A549 (cell line): ENCODE data around the gene ARHGEF6. TPM values are rescaled to one million over a fixed set of nuclear protein-coding genes. Genes with fewer than 3 reads are reported as not detected.

Experiments used
- ATAC-seq, 2 experiments: fragments of 200-7000 bp in 1 of 2; fragments of >200 bp in 1 of 2; cut with Nextera tagmentation in 1 of 2; cut with Tn5 transposase in 1 of 2; 3 replicates each; pipeline versions ENCODE4 v1.8.0 to v1.9.1; 2018 to 2020; ENCODE audit warnings: mild to moderate bottlenecking in 1 of 2, moderate library complexity in 1 of 2
- CTCF ChIA-PET: fragments of 300-600 bp; sonication (Branson Sonifier 250); formaldehyde crosslinking; extraction: SDS; loops from one replicate; lab custom pipeline; 2021; ENCODE audit warnings: antibody characterized with exemption, inconsistent platforms; lab: Yijun Ruan, JAX
- POLR2A ChIA-PET: fragments of 350-600 bp; formaldehyde crosslinking; extraction: SDS; loops from one replicate; lab custom pipeline; 2021; ENCODE audit warnings: antibody characterized with exemption, inconsistent platforms; lab: Yijun Ruan, JAX
- DNase-seq, 2 experiments: peaks; one replicate each; pipeline versions ENCODE4 v3.0.0 to v3.0.0-alpha.2; 2011 to 2016; ENCODE audit warnings: low read depth in 1 of 2, low spot score in 1 of 2
- FAIRE-seq: peaks from 2 replicates; lab custom pipeline; 2011; peaks lifted over from hg19 to GRCh38; lab: Jason Lieb, UNC
- H3K27ac ChIP-seq, 2 experiments: fragments of >200 bp; sonication (Bioruptor Twin); formaldehyde crosslinking; 3 replicates each; pipeline ENCODE4 v1.5.1; 2016 to 2017
- H3K4me1 ChIP-seq: fragments of >200 bp; sonication (Bioruptor Twin); formaldehyde crosslinking; 3 replicates; pipeline ENCODE4 v1.6.1; 2016
- H3K4me2 ChIP-seq: fragments of >200 bp; sonication (Bioruptor Twin); formaldehyde crosslinking; 3 replicates; pipeline ENCODE4 v1.6.1; 2016
- H3K4me3 ChIP-seq: fragments of >200 bp; sonication (Bioruptor Twin); formaldehyde crosslinking; 3 replicates; pipeline ENCODE4 v1.5.1; 2016
- H3K9me3 ChIP-seq: fragments of >200 bp; sonication (Bioruptor Twin); formaldehyde crosslinking; 3 replicates; pipeline ENCODE4 v1.6.1; 2016
- BHLHE40 ChIP-seq: IDR thresholded peaks from 2 replicates; pipeline ENCODE4 v1.6.1; 2012; ENCODE audit warnings: low read depth, low read length, inconsistent platforms
- CBX2 ChIP-seq: fragments of 200-600 bp; sonication (generic); IDR thresholded peaks from 2 replicates; pipeline ENCODE4 v1.6.1; 2016; ENCODE audit warnings: low read depth, mild to moderate bottlenecking, borderline replicate concordance
- CBX8 ChIP-seq: fragments of 200-600 bp; sonication (generic); IDR thresholded peaks from 2 replicates; pipeline ENCODE4 v1.6.1; 2016
- CEBPB ChIP-seq, 2 experiments: fragments of >200 bp in 1 of 2; sonication (Bioruptor Twin) in 1 of 2; formaldehyde crosslinking in 1 of 2; IDR thresholded peaks; 2 replicates each; pipeline ENCODE4 v1.6.1; 2012 to 2016
- EHMT2 ChIP-seq: fragments of 200-600 bp; sonication (generic); IDR thresholded peaks from 2 replicates; pipeline ENCODE4 v1.6.1; 2016; ENCODE audit warnings: antibody characterized with exemption, low read depth, mild to moderate bottlenecking, moderate library complexity
- EP300 ChIP-seq, 2 experiments: fragments of >200 bp; sonication (Bioruptor Twin); formaldehyde crosslinking; IDR thresholded peaks; 2 replicates in 1 of 2; 3 replicates in 1 of 2; pipeline ENCODE4 v1.6.1; 2016 to 2017
- ESRRA ChIP-seq: fragments of 150-350 bp; IDR thresholded peaks from 2 replicates; pipeline ENCODE4 v1.6.1; 2014; ENCODE audit warnings: mild to moderate bottlenecking, low read length, borderline replicate concordance
- FOXS1 ChIP-seq: fragments of 250-450 bp; sonication (Bioruptor Pico); IDR thresholded peaks from 2 replicates; pipeline ENCODE4 v1.5.0; 2020; ENCODE audit warnings: mild to moderate bottlenecking, moderate library complexity
- HDAC2 ChIP-seq: fragments of 200-600 bp; sonication (generic); IDR thresholded peaks from 2 replicates; pipeline ENCODE4 v1.6.1; 2016
- HES2 ChIP-seq: fragments of >200 bp; sonication (Bioruptor Twin); formaldehyde crosslinking; IDR thresholded peaks from 2 replicates; pipeline ENCODE4 v1.6.1; 2016
- HEYL ChIP-seq: fragments of 250-450 bp; sonication (Bioruptor Pico); IDR thresholded peaks from 2 replicates; pipeline ENCODE4 v1.8.0; 2021; ENCODE audit warnings: mild to moderate bottlenecking, moderate library complexity
- KDM1A ChIP-seq: fragments of 200-600 bp; sonication (generic); IDR thresholded peaks from 2 replicates; pipeline ENCODE4 v1.6.1; 2016; ENCODE audit warnings: low read depth, mild to moderate bottlenecking
- KDM5A ChIP-seq: fragments of 200-600 bp; sonication (generic); IDR thresholded peaks from 2 replicates; pipeline ENCODE4 v1.6.1; 2016; ENCODE audit warnings: antibody characterized with exemption, mild to moderate bottlenecking
- MYC ChIP-seq: IDR thresholded peaks from 2 replicates; pipeline ENCODE4 v1.6.1; 2012; ENCODE audit warnings: mild to moderate bottlenecking, inconsistent platforms, low read length, improper control_type of control experiment, borderline replicate concordance
- NPAS2 ChIP-seq: fragments of 250-450 bp; sonication (Bioruptor Pico); IDR thresholded peaks from 2 replicates; pipeline ENCODE4 v1.8.0; 2022; ENCODE audit warnings: mild to moderate bottlenecking, moderate library complexity, borderline replicate concordance
- NR3C1 ChIP-seq: fragments of >200 bp; sonication (Bioruptor Twin); formaldehyde crosslinking; IDR thresholded peaks from 3 replicates; pipeline ENCODE4 v1.6.1; 2017
- PHF8 ChIP-seq: fragments of 200-600 bp; sonication (generic); IDR thresholded peaks from 2 replicates; pipeline ENCODE4 v1.6.1; 2016; ENCODE audit warnings: low read depth, mild to moderate bottlenecking, antibody characterized with exemption, moderate library complexity, borderline replicate concordance
- RAD21 ChIP-seq, 2 experiments: fragments of >200 bp in 1 of 2; sonication (Bioruptor Twin) in 1 of 2; formaldehyde crosslinking in 1 of 2; IDR thresholded peaks in 1 of 2; conservative IDR thresholded peaks in 1 of 2; 2 replicates in 1 of 2; 3 replicates in 1 of 2; pipeline ENCODE4 v1.6.1; 2012 to 2018; ENCODE audit warnings: inconsistent platforms in 1 of 2
- RARB ChIP-seq: fragments of 250-450 bp; sonication (Bioruptor Pico); IDR thresholded peaks from 2 replicates; pipeline ENCODE4 v1.8.0; 2021; ENCODE audit warnings: mild to moderate bottlenecking, moderate library complexity
- RFX5 ChIP-seq: fragments of 450-650 bp; IDR thresholded peaks from 2 replicates; pipeline ENCODE4 v1.7.1; 2014; ENCODE audit warnings: antibody characterized with exemption, mild to moderate bottlenecking, moderate library complexity
- RNF2 ChIP-seq: fragments of 200-600 bp; sonication (generic); IDR thresholded peaks from 2 replicates; pipeline ENCODE4 v1.6.1; 2016; ENCODE audit warnings: low read depth, mild to moderate bottlenecking, antibody characterized with exemption, moderate library complexity, borderline replicate concordance
- SMC3 ChIP-seq: fragments of >200 bp; sonication (Bioruptor Twin); formaldehyde crosslinking; IDR thresholded peaks from 3 replicates; pipeline ENCODE4 v1.6.1; 2018; ENCODE audit warnings: inconsistent platforms
- TFCP2L1 ChIP-seq: fragments of 250-450 bp; sonication (Bioruptor Pico); IDR thresholded peaks from 2 replicates; pipeline ENCODE4 v1.5.0; 2021; ENCODE audit warnings: mild to moderate bottlenecking
- ZC3H11A ChIP-seq: fragments of 450-650 bp; IDR thresholded peaks from 2 replicates; pipeline ENCODE4 v1.6.1; 2014; ENCODE audit warnings: antibody characterized with exemption, mild to moderate bottlenecking
- WGBS: methylation state at CpG from one replicate; pipeline ENCODE4 v1.1.6; 2017; ENCODE audit errors: missing lambda C conversion rate; 5-methylcytosine and 5-hydroxymethylcytosine counted together
- polyA plus RNA-seq, 4 experiments: library from polyadenylated mRNA; depleted of rRNA in 3 of 4; stranded (reverse); fragments of >200 nt; fragmentation: RNase III in 1 of 4; extraction: RNeasy Plus Mini Kit Qiagen cat#74134 plus additional on column Dnase treatment in 1 of 4; gene quantifications; 2 replicates in 3 of 4; 3 replicates in 1 of 4; pipeline ENCODE4 v1.2.3, GENCODE V29; 2011 to 2017
- TF ChIP-seq, protein P1 (sequence below): IDR thresholded peaks from 2 replicates; pipeline ENCODE4 v1.6.1; 2012; ENCODE audit warnings: low read depth, borderline replicate concordance
- TF ChIP-seq, protein P2 (sequence below): fragments of 150-350 bp; IDR thresholded peaks from 2 replicates; pipeline ENCODE4 v1.6.1; 2014; ENCODE audit warnings: low read depth, mild to moderate bottlenecking, low read length
- TF ChIP-seq, protein P3 (sequence below): IDR thresholded peaks from 2 replicates; pipeline ENCODE4 v1.6.1; 2012

Gene ARHGEF6
- polyA plus RNA-seq, 2 of the 4 experiments (the other 2 are of a cell fraction) = 0.10 to 0.30 TPM

GRCh38 chrX:136828830-136829229, 48.1 kb upstream of the ARHGEF6 start:
- ATAC-seq (no peak), FAIRE-seq (no peak)
- POLR2A ChIA-PET = no interaction called here

GRCh38 chrX:136827026-136827425, 46.3 kb upstream of the ARHGEF6 start:
- DNase-seq (no peak), FAIRE-seq (no peak)
- CTCF ChIA-PET = no interaction called here
- H3K4me1 ChIP-seq = no peaks in the 10 kb centered on the region
- TF ChIP-seq NPAS2 = no peak
- no peak for TF ChIP-seq ZC3H11A
- TF ChIP-seq KDM1A = no peak
- TF ChIP-seq HEYL (CRISPR knock-in tag) = no peak
- no peak for TF ChIP-seq HES2
- no peak for TF ChIP-seq PHF8
- TF ChIP-seq RNF2 = no peak
- TF ChIP-seq HDAC2 = no peak
- TF ChIP-seq, all 56 proteins: peak for 0
- ATAC-seq = no peak
- no peak overlapping the region for H3K4me2 ChIP-seq
- no peak overlapping the region for H3K4me3 ChIP-seq
- 46% methylated on average over 3 of the region's 3 CpGs for WGBS
- no peaks in the 10 kb centered on the region for H3K9me3 ChIP-seq
- no peak overlapping the region for H3K27ac ChIP-seq
- POLR2A ChIA-PET = no interaction called here

More at GRCh38 chrX:136828830-136829229, 48.1 kb upstream of the ARHGEF6 start:
- CTCF ChIA-PET = no interaction called here
- TF ChIP-seq CBX8 (no peak), RAD21 (conservative IDR thresholded peaks at IDR 0.05 in 1 of 2, IDR thresholded peaks at IDR 0.05 in 1 of 2) (no peak), KDM5A (no peak), FOXS1 (CRISPR knock-in tag) (no peak), EHMT2 (no peak), ESRRA (no peak), SMC3 (no peak), TFCP2L1 (CRISPR knock-in tag) (no peak), CBX2 (no peak), MYC (no peak)
- TF ChIP-seq, protein P1, sequence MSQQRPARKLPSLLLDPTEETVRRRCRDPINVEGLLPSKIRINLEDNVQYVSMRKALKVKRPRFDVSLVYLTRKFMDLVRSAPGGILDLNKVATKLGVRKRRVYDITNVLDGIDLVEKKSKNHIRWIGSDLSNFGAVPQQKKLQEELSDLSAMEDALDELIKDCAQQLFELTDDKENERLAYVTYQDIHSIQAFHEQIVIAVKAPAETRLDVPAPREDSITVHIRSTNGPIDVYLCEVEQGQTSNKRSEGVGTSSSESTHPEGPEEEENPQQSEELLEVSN = no peak
- TF ChIP-seq, protein P2, sequence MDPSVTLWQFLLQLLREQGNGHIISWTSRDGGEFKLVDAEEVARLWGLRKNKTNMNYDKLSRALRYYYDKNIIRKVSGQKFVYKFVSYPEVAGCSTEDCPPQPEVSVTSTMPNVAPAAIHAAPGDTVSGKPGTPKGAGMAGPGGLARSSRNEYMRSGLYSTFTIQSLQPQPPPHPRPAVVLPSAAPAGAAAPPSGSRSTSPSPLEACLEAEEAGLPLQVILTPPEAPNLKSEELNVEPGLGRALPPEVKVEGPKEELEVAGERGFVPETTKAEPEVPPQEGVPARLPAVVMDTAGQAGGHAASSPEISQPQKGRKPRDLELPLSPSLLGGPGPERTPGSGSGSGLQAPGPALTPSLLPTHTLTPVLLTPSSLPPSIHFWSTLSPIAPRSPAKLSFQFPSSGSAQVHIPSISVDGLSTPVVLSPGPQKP = no peak
- Histone ChIP-seq H3K4me1 (no peaks in the 10 kb centered on the region), H3K4me3 (no peak overlapping the region), H3K4me2 (no peak overlapping the region), H3K9me3 (no peaks in the 10 kb centered on the region), H3K27ac (no peak overlapping the region)
- 84% methylated on average over 1 of the region's 1 CpG for WGBS
- no peak for DNase-seq

- Histone ChIP-seq H3K4me1 (no peaks in the 10 kb centered on the region), H3K4me3 (no peak overlapping the region), H3K27ac (no peak overlapping the region), H3K9me3 (no peaks in the 10 kb centered on the region), H3K4me2 (no peak overlapping the region)
- FAIRE-seq (no peak), ATAC-seq (no peak), DNase-seq (no peak)
- TF ChIP-seq TFCP2L1 (CRISPR knock-in tag) (no peak), ZC3H11A (no peak), RARB (no peak), EP300 (IDR thresholded peaks at IDR 0.05) (no peak), RFX5 (no peak), BHLHE40 (no peak), RNF2 (no peak), CEBPB (IDR thresholded peaks at IDR 0.05) (no peak), NR3C1 (no peak), FOXS1 (CRISPR knock-in tag) (no peak)
- TF ChIP-seq, protein P3, sequence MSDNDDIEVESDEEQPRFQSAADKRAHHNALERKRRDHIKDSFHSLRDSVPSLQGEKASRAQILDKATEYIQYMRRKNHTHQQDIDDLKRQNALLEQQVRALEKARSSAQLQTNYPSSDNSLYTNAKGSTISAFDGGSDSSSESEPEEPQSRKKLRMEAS = no peak
- ChIA-PET CTCF (no interaction called here), POLR2A (no interaction called here)
- 84% methylated on average over 2 of the region's 2 CpGs for WGBS
These were observed 45.0 kb upstream of the ARHGEF6 start for GRCh38 chrX:136825771-136826170.
